Fibroblast of the aortic adventitia (primary cell): ENCODE measurements around the gene GRIFIN. TPM values are rescaled to one million over a fixed set of nuclear protein-coding genes. Genes with fewer than 3 reads are reported as not detected.
A peak's percentile ranks its signal among the peaks of the same experiment; 100 is the strongest.

Experiments
- DNase-seq: peaks from one replicate; pipeline ENCODE4 v3.0.0-alpha.2; 2010; ENCODE audit warnings: low read depth
- H3K4me3 ChIP-seq: 2 replicates; pipeline ENCODE4 v1.5.1; 2011; ENCODE audit warnings: low read depth, mild to moderate bottlenecking, control low read depth, low read length, moderate library complexity
- CTCF ChIP-seq: IDR thresholded peaks from 2 replicates; pipeline ENCODE4 v1.5.1; 2011; ENCODE audit warnings: mild to moderate bottlenecking, low read length, control low read depth, inconsistent platforms; ENCODE audit not compliant: insufficient read depth
- total RNA-seq: library from RNA; depleted of rRNA; stranded (reverse); fragments of >200 nt; gene quantifications from 2 replicates; pipeline ENCODE4 v1.2.3, GENCODE V29; 2012; ENCODE audit warnings: low replicate concordance

The GRIFIN gene
- total RNA-seq, 1 donor = not detected

- no peak overlapping the region for H3K4me3 ChIP-seq
- no peak for DNase-seq
- TF ChIP-seq CTCF = no peak
Observed at GRCh38 chr7:2446676-2447075, 29.5 kb downstream of the GRIFIN start.

GRCh38 chr7:2445898-2446555, 30.2 kb downstream of the GRIFIN start:
- peak; percentile 13 for DNase-seq
- no peak overlapping the region for H3K4me3 ChIP-seq
- TF ChIP-seq CTCF = no peak

GRCh38 chr7:2445047-2445446, 31.2 kb downstream of the GRIFIN start:
- no peak overlapping the region for H3K4me3 ChIP-seq
- DNase-seq = peak; percentile 25
- TF ChIP-seq CTCF = no peak

- DNase-seq = peak; percentile 85
- no peak overlapping the region for H3K4me3 ChIP-seq
- TF ChIP-seq CTCF = no peak
Observed at GRCh38 chr7:2444476-2444875, 31.7 kb downstream of the GRIFIN start.

GRCh38 chr7:2443491-2443890, 32.7 kb downstream of the GRIFIN start:
- no peak for TF ChIP-seq CTCF
- no peak overlapping the region for H3K4me3 ChIP-seq
- no peak for DNase-seq

GRCh38 chr7:2441430-2442058, 34.7 kb downstream of the GRIFIN start:
- TF ChIP-seq CTCF = no peak
- no peak for DNase-seq

More at GRCh38 chr7:2441430-2442058, 34.7 kb downstream of the GRIFIN start:
- no peak overlapping the region for H3K4me3 ChIP-seq
